DMS153 treated with DMSO at 0.1 percent for 48 hours (cell line): ENCODE measurements around the gene RPS26.
"Not testable (repeated sequence)": the region's sequence is repeated elsewhere in the genome, so short reads cannot be mapped to it uniquely, and the experiment has no call there.

Experiments
- DNase-seq: peaks from one replicate; lab custom pipeline; 2025; ENCODE audit not compliant: unreplicated experiment; lab: John Stamatoyannopoulos, UW

The RPS26 gene

DNA sequence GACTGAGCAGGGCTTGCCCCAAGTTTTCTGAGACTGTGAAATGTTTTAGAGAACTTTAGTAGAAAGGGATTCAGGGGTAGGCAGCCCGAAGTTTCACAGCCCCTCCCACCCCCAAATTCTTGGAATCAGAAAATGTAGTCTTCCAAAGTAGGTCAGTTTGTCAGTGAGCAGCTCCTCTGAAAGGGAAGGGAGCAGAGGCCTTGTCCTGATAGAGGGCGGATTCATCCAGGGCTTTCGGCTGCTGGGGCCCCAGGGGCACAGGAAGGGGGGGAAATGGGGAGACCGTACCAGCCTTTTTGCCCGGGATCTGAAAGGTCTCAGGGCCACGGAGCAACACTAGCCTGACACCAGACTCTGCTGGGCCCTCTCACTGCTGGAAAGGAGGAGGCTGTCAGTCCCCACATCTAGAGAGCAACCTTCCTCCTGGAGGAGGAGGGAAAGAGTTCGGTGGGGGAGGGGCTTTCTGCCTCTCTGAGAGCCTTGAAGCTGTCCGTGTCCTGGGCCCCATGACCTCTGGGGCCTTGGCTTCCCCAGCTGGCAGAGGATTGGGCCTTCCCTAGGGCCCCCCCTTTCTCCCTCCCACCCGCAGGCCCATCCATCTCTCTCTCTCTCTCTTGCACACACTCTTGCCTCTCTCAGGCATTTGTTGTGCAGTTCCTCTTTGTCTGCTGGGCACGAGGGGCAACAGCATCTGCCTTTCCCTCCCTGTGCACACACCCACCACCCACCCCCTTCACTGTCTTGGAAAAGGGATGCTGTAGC lies 21.1 kb upstream of the RPS26 start, which contains the start of gene IKZF4:
Gene IKZF4, plus strand, starts transcription at position 621 of the 762 bp plus-strand sequence. CDS start 451 bp downstream, outside the sequence.
- DNase-seq, result no peak

DNA sequence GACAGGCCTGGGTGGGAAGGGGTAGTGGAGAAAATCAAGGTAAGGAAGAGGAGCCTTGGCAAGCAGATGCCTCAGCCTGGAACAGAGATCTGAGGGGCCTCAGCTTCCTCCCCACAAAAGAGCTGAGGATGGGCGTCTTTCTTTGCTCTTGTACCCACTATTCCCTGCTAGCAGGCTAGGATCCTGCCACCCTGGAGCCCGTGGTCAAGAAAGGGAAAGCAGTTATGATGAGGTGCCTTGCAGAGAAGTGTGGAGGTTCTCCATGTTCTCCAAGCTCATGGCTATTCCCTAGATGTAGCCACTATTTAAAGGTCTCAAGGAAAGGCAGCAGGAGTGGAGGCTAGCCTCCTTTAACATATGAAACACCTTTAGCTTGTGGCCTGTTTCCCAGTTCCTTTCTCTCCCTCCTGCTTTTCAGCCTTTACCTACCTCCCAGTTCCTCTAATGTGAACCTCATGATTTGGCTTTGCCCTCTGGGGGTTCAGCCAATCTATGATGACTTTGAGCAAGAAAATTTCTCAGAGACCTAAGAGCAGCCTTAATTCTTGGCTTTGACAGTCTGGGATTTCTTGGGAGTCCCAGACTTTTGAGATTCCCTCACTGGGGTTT lies 19.7 kb upstream of the RPS26 start:
- no peak for DNase-seq

DNA sequence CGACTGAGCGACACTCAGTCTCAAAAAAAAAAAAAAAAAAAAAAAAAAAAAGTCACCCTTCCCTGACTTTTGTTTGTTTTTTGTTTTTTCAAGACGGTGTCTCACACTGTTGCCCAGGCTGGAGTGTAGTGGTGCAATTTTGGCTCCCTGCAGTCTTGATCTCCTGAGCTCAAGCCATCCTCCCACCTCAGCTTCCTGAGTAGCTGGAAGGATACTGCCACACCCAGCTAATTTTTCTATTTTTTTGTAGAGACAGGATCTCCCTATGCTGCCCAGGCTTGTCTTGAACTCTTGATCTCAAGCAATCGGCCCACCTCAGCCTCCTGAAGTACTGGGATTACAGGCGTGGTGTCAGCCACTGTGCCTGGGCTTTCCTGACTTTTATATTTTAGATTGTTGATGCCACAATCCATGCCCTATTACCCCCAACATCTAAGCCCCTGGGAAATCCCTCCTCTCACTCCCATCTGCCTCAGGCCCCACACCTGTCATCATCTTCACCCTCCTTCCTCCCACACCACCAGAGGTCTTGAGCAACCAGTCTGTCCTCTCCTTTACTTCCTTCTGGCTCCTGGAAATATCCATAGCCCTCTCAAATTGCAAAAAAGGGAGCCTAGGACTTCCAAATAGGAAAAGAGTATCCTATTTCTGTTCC lies 13.1 kb upstream of the RPS26 start:
- no peak for DNase-seq

DNA sequence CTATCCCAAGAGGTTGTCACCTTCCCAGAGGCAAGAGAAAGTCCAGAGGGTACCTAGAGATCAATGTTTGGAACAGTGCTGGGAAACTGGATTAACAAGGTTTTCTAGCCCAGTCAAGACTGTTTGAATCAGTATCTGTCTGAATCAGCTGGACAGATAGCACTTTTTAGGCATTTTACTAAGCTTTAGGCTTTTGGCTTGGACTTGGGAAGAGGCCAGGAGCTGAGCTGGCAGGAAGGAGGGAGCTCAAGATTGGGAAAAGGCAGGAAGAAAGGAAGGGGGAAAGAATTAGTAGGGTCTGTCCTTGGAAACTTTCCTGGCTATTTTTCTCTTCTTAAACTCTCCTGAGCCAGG lies 12.6 kb upstream of the RPS26 start:
- no peak for DNase-seq

DNA sequence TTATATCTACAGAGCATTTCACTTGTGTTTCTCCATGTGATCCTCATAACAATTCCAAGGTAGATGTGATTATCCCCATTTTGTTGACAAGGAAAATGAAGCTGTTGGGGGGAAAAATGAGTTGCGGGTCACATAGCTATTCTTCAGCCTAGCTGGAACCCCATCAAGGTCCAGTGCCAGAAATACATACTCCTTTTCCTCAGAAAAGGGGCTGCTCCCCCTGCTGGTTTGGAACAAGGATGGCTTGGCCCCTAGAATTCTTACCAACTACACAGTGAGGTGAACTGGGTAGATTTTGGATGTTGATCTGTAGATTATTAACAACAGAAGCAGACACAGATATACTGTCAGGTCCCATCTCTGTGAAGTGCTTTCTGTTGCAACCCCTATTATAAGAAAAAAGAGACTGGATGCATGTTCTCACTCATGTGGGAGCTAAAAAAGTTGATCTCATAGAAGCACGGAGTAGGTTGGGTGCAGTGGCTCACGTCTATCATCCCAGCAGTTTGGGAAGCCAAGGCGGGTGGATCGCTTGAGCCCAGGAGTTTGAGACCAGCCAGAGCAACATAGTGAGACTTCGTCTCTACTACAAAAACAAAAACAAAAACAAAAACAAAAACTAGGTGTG lies 11.9 kb upstream of the RPS26 start:
- peak; percentile 33 for DNase-seq

- no peak for DNase-seq
These were observed 9.7 kb upstream of the RPS26 start for GRCh38 chr12:56031987-56032386.

DNA sequence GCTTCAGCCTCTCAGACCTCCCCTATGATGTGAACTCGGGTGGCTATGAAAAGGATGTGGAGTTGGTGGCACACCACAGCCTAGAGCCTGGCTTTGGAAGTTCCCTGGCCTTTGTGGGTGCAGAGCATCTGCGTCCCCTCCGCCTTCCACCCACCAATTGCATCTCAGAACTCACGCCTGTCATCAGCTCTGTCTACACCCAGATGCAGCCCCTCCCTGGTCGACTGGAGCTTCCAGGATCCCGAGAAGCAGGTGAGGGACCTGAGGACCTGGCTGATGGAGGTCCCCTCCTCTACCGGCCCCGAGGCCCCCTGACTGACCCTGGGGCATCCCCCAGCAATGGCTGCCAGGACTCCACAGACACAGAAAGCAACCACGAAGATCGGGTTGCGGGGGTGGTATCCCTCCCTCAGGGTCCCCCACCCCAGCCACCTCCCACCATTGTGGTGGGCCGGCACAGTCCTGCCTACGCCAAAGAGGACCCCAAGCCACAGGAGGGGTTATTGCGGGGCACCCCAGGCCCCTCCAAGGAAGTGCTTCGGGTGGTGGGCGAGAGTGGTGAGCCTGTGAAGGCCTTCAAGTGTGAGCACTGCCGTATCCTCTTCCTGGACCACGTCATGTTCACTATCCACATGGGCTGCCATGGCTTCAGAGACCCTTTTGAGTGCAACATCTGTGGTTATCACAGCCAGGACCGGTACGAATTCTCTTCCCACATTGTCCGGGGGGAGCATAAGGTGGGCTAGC lies 7.0 kb upstream of the RPS26 start:
- DNase-seq, result no peak

- DNase-seq, result no peak
These were observed 4.6 kb upstream of the RPS26 start for GRCh38 chr12:56037161-56037560.

DNA sequence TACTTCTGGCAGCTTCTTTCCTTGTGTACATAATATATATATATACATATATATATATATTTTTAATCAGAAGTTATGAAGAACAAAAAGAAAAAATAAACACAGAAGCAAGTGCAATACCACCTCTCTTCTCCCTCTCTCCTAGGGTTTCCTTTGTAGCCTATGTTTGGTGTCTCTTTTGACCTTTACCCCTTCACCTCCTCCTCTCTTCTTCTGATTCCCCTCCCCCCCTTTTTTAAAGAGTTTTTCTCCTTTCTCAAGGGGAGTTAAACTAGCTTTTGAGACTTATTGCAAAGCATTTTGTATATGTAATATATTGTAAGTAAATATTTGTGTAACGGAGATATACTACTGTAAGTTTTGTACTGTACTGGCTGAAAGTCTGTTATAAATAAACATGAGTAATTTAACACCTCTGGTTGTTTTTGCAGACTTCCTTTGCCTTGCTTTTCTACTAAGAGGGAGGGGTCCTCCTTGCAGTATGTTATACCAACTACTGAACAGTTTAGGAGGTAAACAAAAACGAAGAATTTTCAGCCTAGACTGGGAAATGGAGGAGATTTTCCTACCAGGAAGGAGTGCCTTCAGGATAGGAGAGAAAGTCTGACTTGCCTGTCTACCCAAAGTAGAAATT lies 3.6 kb upstream of the RPS26 start:
- no peak for DNase-seq

DNA sequence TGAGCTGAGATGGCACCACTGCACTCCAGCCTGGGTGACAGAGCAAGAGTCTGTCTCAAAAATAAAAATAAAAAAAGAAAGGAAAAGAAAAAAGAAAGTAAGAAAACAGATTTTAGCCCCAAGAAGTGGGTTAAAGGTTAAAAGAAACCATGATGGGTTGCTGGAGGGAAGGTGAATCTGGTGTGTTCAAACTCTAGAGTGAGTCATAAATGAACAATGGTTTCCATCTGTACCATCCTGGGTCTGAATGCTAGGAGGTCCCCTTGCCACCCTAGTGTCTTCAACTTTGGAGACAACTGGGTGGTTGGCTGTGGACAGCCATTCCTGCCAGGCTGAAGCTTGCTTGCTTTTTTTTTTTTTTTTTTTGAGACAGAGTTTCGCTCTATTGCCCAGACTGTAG lies 1.6 kb upstream of the RPS26 start:
- DNase-seq, result no peak

- DNase-seq, result no peak
These were observed 661 bp upstream of the RPS26 start for GRCh38 chr12:56040963-56041551.

DNA sequence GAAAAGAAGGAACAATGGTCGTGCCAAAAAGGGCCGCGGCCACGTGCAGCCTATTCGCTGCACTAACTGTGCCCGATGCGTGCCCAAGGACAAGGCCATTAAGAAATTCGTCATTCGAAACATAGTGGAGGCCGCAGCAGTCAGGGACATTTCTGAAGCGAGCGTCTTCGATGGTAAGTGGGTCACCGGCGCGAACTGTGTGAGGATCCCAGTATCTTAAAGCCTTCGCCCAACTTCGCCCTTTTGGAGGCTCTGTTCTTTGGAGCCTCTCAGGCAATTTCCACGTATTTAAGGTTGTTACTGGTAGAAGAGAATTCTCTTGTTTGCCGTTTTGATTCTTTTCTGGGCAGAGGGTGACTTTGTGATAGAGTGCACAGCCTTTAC lies 704 bp downstream of the RPS26 start:
- DNase-seq, result not testable (repeated sequence)

GRCh38 chr12:56042843-56043242 lies 1.1 kb downstream of the RPS26 start:
- DNase-seq, result no peak

- no peak for DNase-seq
These were observed 4.5 kb downstream of the RPS26 start for GRCh38 chr12:56046027-56046780.

DNA sequence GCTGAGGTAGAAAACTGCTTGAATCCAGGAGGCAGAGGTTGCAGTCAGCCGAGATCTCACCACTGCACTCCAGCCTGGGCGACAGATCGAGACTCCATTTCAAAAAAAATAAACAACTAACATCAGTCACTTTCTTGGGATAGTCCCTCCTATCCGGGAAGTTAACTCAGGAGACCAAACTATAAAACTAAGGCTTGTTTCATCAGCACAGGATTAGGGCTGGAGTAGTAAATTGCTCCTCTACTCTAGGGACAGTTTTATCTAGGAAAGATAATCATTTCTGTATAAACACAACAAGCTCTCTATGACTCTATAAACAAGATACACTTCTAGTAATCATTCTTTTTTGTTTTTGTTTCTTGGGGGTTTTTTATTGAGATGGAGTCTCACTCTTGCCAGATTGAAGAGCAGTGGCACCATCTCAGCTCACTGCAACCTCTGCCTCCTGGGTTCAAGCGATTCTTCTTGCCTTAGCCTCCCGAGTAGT lies 11.7 kb downstream of the RPS26 start:
- no peak for DNase-seq

GRCh38 chr12:56059964-56060363 lies 18.2 kb downstream of the RPS26 start:
- not testable (repeated sequence) for DNase-seq

GRCh38 chr12:56061982-56062381 lies 20.3 kb downstream of the RPS26 start:
- DNase-seq, result no peak

DNA sequence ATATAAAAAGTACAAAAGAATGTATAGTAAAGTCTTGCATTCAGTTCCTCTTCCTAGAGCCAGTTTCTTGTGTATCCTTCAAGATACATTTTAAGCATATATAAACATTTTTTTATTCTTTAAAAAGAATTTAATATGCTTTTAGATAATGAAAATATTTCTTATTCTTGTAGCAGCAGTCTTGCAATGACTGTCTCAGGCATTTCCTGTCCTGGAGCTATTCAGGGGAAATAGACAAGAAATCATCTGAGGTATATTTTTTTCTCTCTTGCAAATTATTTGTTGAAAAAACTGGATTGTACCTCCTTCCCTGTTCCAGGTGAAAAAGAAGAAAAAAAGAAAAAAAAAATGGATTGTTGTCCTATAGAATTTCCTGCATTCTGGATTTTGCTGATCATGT lies 21.3 kb downstream of the RPS26 start:
- no peak for DNase-seq

GRCh38 chr12:56071648-56072047 lies 29.9 kb downstream of the RPS26 start:
- no peak for DNase-seq
